GM12878 (cell line): ENCODE measurements around the gene RAB25. TPM values are rescaled to one million over a fixed set of nuclear protein-coding genes. Genes with fewer than 3 reads are reported as not detected.

Source experiments
- CUX1 ChIP-seq: IDR thresholded peaks from 2 replicates; pipeline ENCODE4 v1.6.1; 2012; ENCODE audit warnings: improper control_type of control experiment, low read depth, low read length; ENCODE audit not compliant: insufficient replicate concordance
- E2F4 ChIP-seq: IDR thresholded peaks from 2 replicates; pipeline ENCODE4 v1.6.1; 2012; ENCODE audit warnings: low read depth, low read length, improper control_type of control experiment
- HDAC6 ChIP-seq: fragments of 200-600 bp; sonication (generic); IDR thresholded peaks from one replicate; pipeline ENCODE4 v1.8.0; 2017; ENCODE audit warnings: antibody characterized with exemption; ENCODE audit not compliant: unreplicated experiment
- MXI1 ChIP-seq: fragments of 150-350 bp; IDR thresholded peaks from 2 replicates; pipeline ENCODE4 v1.6.1; 2011; ENCODE audit warnings: low read depth, mild to moderate bottlenecking, inconsistent platforms, low read length, improper control_type of control experiment
- NR2F1 ChIP-seq: fragments of 450-650 bp; conservative IDR thresholded peaks from 2 replicates; pipeline ENCODE4 v1.6.1; 2017; ENCODE audit warnings: mild to moderate bottlenecking
- POLR2A ChIP-seq: IDR thresholded peaks from 2 replicates; pipeline ENCODE4 v1.6.1; 2011; ENCODE audit warnings: low read depth, mild to moderate bottlenecking, low read length
- POLR2AphosphoS5 ChIP-seq: IDR thresholded peaks from 2 replicates; pipeline ENCODE4 v1.6.1; 2011; ENCODE audit warnings: mild to moderate bottlenecking, low read length, inconsistent platforms
- POU2F2 ChIP-seq: IDR thresholded peaks from 3 replicates; pipeline ENCODE4 v1.6.1; 2011; ENCODE audit warnings: low read depth, mild to moderate bottlenecking, low read length, borderline replicate concordance
- RAD51 ChIP-seq: fragments of 450-650 bp; IDR thresholded peaks from 2 replicates; pipeline ENCODE4 v1.6.1; 2016; ENCODE audit warnings: moderate library complexity, mild to moderate bottlenecking, inconsistent platforms
- RBBP5 ChIP-seq: fragments of 200-600 bp; sonication (generic); conservative IDR thresholded peaks from 2 replicates; pipeline ENCODE4 v1.6.1; 2016
- SKIL ChIP-seq: fragments of 450-650 bp; IDR thresholded peaks from 2 replicates; pipeline ENCODE4 v1.6.1; 2017; ENCODE audit warnings: mild to moderate bottlenecking, low read depth, inconsistent platforms; ENCODE audit not compliant: poor library complexity, severe bottlenecking
- SREBF1 ChIP-seq: IDR thresholded peaks from 2 replicates; pipeline ENCODE4 v1.6.1; 2012; ENCODE audit warnings: mild to moderate bottlenecking, low read length
- TAF1 ChIP-seq: IDR thresholded peaks from 2 replicates; pipeline ENCODE4 v1.6.1; 2011; ENCODE audit warnings: mild to moderate bottlenecking, low read depth, low read length, borderline replicate concordance
- TARDBP ChIP-seq: IDR thresholded peaks from 2 replicates; pipeline ENCODE4 v1.6.1; 2016; ENCODE audit warnings: borderline replicate concordance
- USF1 ChIP-seq: IDR thresholded peaks from 2 replicates; pipeline ENCODE4 v1.6.1; 2011; ENCODE audit warnings: borderline replicate concordance, low read depth, mild to moderate bottlenecking, moderate library complexity, mixed read lengths, low read length; ENCODE audit not compliant: insufficient read depth; ENCODE audit errors: extremely low read length
- ZBTB11 ChIP-seq: fragments of 450-650 bp; formaldehyde crosslinking; IDR thresholded peaks from 2 replicates; pipeline ENCODE4 v1.5.0; 2022; ENCODE audit warnings: mild to moderate bottlenecking, missing genetic modification characterization
- ZNF24 ChIP-seq: fragments of 450-650 bp; IDR thresholded peaks from 2 replicates; pipeline ENCODE4 v1.6.1; 2017; ENCODE audit warnings: antibody characterized with exemption, mild to moderate bottlenecking
- polyA plus RNA-seq, 11 experiments: library from polyadenylated mRNA; depleted of rRNA in 4 of 11; unstranded in 6 of 11; stranded (reverse) in 5 of 11; fragments of >200 nt; fragmentation: Nextera tagmentation in 4 of 11; fragmentation: Illumina TruSeq in 1 of 11; extraction: Ambion mirVana in 4 of 11; extraction: Trizol in 1 of 11; gene quantifications; 1 replicate in 1 of 11; 2 replicates in 10 of 11; pipeline versions ENCODE4 v1.2.1 to v1.2.3, GENCODE V29; 2011 to 2016; ENCODE audit warnings: inconsistent platforms in 2 of 11, missing spikeins in 2 of 11, low read depth in 1 of 11
- total RNA-seq, 4 experiments: library from RNA; depleted of rRNA in 3 of 4; stranded (reverse); fragments of >200 nt in 3 of 4; fragmentation: Illumina TruSeq in 1 of 4; extraction: Trizol in 1 of 4; gene quantifications; 2 replicates each; pipeline versions ENCODE4 v1.2.1 to v1.2.3, GENCODE V29; 2013 to 2021

The RAB25 gene
- total and polyA plus RNA-seq, 10 of the 15 experiments (the other 5 are each of a cell fraction or from before 2014, with no cell fraction given): 0.16 to 0.36 (median 0.22) TPM; not detected in 7

GRCh38 chr1:156012051-156012817 lies 48.7 kb upstream of the RAB25 start (continued):
- TF ChIP-seq CUX1: peak; percentile 16
- TF ChIP-seq SKIL: peak; percentile 62
- TF ChIP-seq TARDBP: no peak
- TF ChIP-seq MXI1: 0 out of 2 replicates have a peak, but pooled peaks have one; percentile 16
- no peak for TF ChIP-seq RAD51
- no peak for TF ChIP-seq SREBF1
- no peak for TF ChIP-seq POU2F2
- no peak for TF ChIP-seq TAF1
- no peak for TF ChIP-seq POLR2AphosphoS5
- TF ChIP-seq RBBP5: no peak
- no peak for TF ChIP-seq POLR2A
- TF ChIP-seq ZNF24: 0 out of 2 replicates have a peak, but pooled peaks have one; percentile 40
- no peak for TF ChIP-seq E2F4
- no peak for TF ChIP-seq HDAC6
- TF ChIP-seq ZBTB11 (CRISPR knock-in tag): no peak
- no peak for TF ChIP-seq NR2F1
- no peak for TF ChIP-seq USF1
